HG02798 (cell line): ENCODE data around the gene DCTN3.

Experiments used
- ATAC-seq: cut with Tn5 transposase; IDR thresholded peaks from one replicate; pipeline ENCODE4 v1.9.1; 2021; ENCODE audit warnings: mild to moderate bottlenecking; ENCODE audit not compliant: unreplicated experiment, poor library complexity

DCTN3 gene

GRCh38 chr9:34625186-34625486, 4.8 kb upstream of the DCTN3 start:
- no peak for ATAC-seq

- no peak for ATAC-seq
Observed at GRCh38 chr9:34624475-34625185, 4.3 kb upstream of the DCTN3 start.

- no peak for ATAC-seq
Observed at GRCh38 chr9:34623374-34624235, 3.3 kb upstream of the DCTN3 start.

- no peak for ATAC-seq
Observed at GRCh38 chr9:34615132-34615531, 5.2 kb downstream of the DCTN3 start.

- ATAC-seq: peak; percentile 35
Observed at GRCh38 chr9:34612788-34613390, 7.4 kb downstream of the DCTN3 start.

- peak; percentile 93 for ATAC-seq
Observed at GRCh38 chr9:34611811-34612787, 8.2 kb downstream of the DCTN3 start, which contains the start of gene RPP25L. Gene RPP25L, minus strand, starts transcription at chr9:34612097. Its CDS starts 801 bp downstream, at chr9:34611296.

- ATAC-seq: peak; percentile 3
Observed at GRCh38 chr9:34611251-34611810, 9.0 kb downstream of the DCTN3 start.

- no peak for ATAC-seq
Observed at GRCh38 chr9:34610434-34611206, 9.7 kb downstream of the DCTN3 start.

- no peak for ATAC-seq
Observed at GRCh38 chr9:34607331-34607730, 13.0 kb downstream of the DCTN3 start.

- ATAC-seq: no peak
Observed at GRCh38 chr9:34606905-34607304, 13.4 kb downstream of the DCTN3 start.

- no peak for ATAC-seq
Observed at GRCh38 chr9:34606190-34606589, 14.1 kb downstream of the DCTN3 start.

GRCh38 chr9:34603610-34604231, 16.6 kb downstream of the DCTN3 start:
- ATAC-seq: peak; percentile 80

- no peak for ATAC-seq
Observed at GRCh38 chr9:34601937-34602573, 18.2 kb downstream of the DCTN3 start.

- no peak for ATAC-seq
Observed at GRCh38 chr9:34600908-34601307, 19.4 kb downstream of the DCTN3 start.

- ATAC-seq: no peak
Observed at GRCh38 chr9:34599546-34599945, 20.7 kb downstream of the DCTN3 start.

GRCh38 chr9:34594177-34594576, 26.1 kb downstream of the DCTN3 start:
- ATAC-seq: no peak

- ATAC-seq: no peak
Observed at GRCh38 chr9:34592895-34593601, 27.2 kb downstream of the DCTN3 start.
